Kidney (tissue), 14 donors: ENCODE measurements around the gene SUN2. TPM values are rescaled to one million over a fixed set of nuclear protein-coding genes. Genes with fewer than 3 reads are reported as not detected.

Experiments
- DNase-seq, 5 donors: peaks; one replicate each; pipeline ENCODE4 v3.0.0-alpha.2; 2013 to 2020
- FAIRE-seq: peaks from 2 replicates; lab custom pipeline; 2012; peaks lifted over from hg19 to GRCh38; lab: Jason Lieb, UNC
- H3K27ac ChIP-seq, 2 donors: one replicate each; pipeline ENCODE4 v1.7.0; 2013; ENCODE audit warnings: low read depth in 2 of 2, low read length in 2 of 2, inconsistent platforms in 1 of 2
- H3K27me3 ChIP-seq: one replicate; pipeline ENCODE4 v1.7.1; 2013; ENCODE audit warnings: low read length, inconsistent platforms; ENCODE audit not compliant: control insufficient read depth, insufficient read depth
- H3K36me3 ChIP-seq, 3 donors: one replicate each; pipeline versions ENCODE4 v1.7.0 to v1.7.1; 2013; ENCODE audit warnings: low read length in 3 of 3, control low read depth in 1 of 3, inconsistent platforms in 1 of 3; ENCODE audit not compliant: insufficient read depth in 3 of 3, control insufficient read depth in 2 of 3
- H3K4me1 ChIP-seq, 3 donors: one replicate each; pipeline versions ENCODE4 v1.7.0 to v1.7.1; 2013; ENCODE audit warnings: low read length in 3 of 3, inconsistent platforms in 1 of 3, low read depth in 1 of 3; ENCODE audit not compliant: control insufficient read depth in 2 of 3, insufficient read depth in 2 of 3
- H3K4me3 ChIP-seq, 3 donors: one replicate each; pipeline versions ENCODE4 v1.7.0 to v1.8.1; 2013; ENCODE audit warnings: low read length in 3 of 3, control low read depth in 1 of 3, inconsistent platforms in 1 of 3
- H3K9ac ChIP-seq, 3 donors: one replicate each; pipeline versions ENCODE4 v1.7.0 to v1.7.1; 2013; ENCODE audit warnings: low read length in 3 of 3, control low read depth in 1 of 3, inconsistent platforms in 1 of 3
- H3K9me3 ChIP-seq, 3 donors: one replicate each; pipeline versions ENCODE4 v1.7.0 to v1.7.1; 2013; ENCODE audit warnings: low read length in 3 of 3, control low read depth in 1 of 3, inconsistent platforms in 1 of 3; ENCODE audit not compliant: control insufficient read depth in 2 of 3, insufficient read depth in 1 of 3
- intact Hi-C: fragments of 100-400 bp; cut with DNase I; formaldehyde crosslinking; loops from one replicate; pipeline ENCODE4 v1.11.1; 2022
- polyA plus RNA-seq: library from polyadenylated mRNA; stranded (reverse); fragments of 350-450 nt; fragmentation: Illumina TruSeq; extraction: RNeasy Lipid Tissue Mini Kit (QIAGEN cat#74804); gene quantifications from one replicate; pipeline ENCODE4 v1.2.3, GENCODE V29; 2014; ENCODE audit warnings: low read depth, low replicate concordance; ENCODE audit not compliant: insufficient read depth
- total RNA-seq: library from RNA; stranded (reverse); fragmentation: NEBNext Ultra II Directional; extraction: Animal tissue kit (Norgen Biotek cat#: 25700); gene quantifications from one replicate; pipeline ENCODE4 v1.2.1, GENCODE V29; 2021
- TF ChIP-seq, protein P1 (sequence below): IDR thresholded peaks from 3 replicates; pipeline ENCODE4 v1.5.1; 2012; ENCODE audit warnings: mild to moderate bottlenecking, moderate library complexity, borderline replicate concordance; ENCODE audit not compliant: insufficient read depth; ENCODE audit errors: extremely low read depth
- donor health status: control.
- donor health status: control.
- donor health status: control.
- donor health status: control.
- donor health status: control.
- donor health status: DM: yes; HTN: yes; CAD: no.
- donor health status: Normal renal cell carcinoma (clear cell type).

The SUN2 gene
- total and polyA plus RNA-seq, 2 donors from 2014 or later: 41.7 to 199 TPM

DNA sequence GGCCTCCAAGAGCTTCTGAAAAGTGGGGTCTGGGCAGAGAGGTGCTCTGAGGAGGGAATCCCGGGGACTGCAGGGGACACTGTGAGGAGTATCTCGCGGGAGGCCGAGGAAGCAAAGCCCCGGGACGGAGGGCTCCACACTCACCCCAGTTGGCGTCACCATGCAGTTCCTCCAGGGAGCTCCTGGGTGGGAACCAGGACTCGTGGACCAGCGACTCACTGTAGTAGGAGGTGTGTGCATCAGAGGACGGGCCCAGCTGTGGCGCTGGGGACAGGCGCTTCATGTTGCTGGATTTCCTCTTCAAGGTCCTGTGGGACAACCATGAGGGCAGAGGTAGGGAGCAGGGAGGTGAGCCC, 4.8 kb downstream of the SUN2 start:
- peaks cover 0 to 14% (median 8%) of the 10 kb centered on the region in 3 donors for H3K4me1 ChIP-seq
- H3K4me3 ChIP-seq: no peak overlapping the region
- TF ChIP-seq, protein P1, sequence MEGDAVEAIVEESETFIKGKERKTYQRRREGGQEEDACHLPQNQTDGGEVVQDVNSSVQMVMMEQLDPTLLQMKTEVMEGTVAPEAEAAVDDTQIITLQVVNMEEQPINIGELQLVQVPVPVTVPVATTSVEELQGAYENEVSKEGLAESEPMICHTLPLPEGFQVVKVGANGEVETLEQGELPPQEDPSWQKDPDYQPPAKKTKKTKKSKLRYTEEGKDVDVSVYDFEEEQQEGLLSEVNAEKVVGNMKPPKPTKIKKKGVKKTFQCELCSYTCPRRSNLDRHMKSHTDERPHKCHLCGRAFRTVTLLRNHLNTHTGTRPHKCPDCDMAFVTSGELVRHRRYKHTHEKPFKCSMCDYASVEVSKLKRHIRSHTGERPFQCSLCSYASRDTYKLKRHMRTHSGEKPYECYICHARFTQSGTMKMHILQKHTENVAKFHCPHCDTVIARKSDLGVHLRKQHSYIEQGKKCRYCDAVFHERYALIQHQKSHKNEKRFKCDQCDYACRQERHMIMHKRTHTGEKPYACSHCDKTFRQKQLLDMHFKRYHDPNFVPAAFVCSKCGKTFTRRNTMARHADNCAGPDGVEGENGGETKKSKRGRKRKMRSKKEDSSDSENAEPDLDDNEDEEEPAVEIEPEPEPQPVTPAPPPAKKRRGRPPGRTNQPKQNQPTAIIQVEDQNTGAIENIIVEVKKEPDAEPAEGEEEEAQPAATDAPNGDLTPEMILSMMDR: no peak
- DNase-seq (peak in 1 of 5 donors; percentile 77), FAIRE-seq (no peak)
- intact Hi-C loops: no loop called here
- H3K27me3 ChIP-seq: no peaks in the 10 kb centered on the region
- no peak overlapping the region for H3K9ac ChIP-seq
- H3K9me3 ChIP-seq: no peaks in the 10 kb centered on the region
- peak overlapping the region in 1 of 2 donors; percentile 41 for H3K27ac ChIP-seq
- peaks cover 0 to 48% (median 33%) of the 10 kb centered on the region in 3 donors for H3K36me3 ChIP-seq

DNA sequence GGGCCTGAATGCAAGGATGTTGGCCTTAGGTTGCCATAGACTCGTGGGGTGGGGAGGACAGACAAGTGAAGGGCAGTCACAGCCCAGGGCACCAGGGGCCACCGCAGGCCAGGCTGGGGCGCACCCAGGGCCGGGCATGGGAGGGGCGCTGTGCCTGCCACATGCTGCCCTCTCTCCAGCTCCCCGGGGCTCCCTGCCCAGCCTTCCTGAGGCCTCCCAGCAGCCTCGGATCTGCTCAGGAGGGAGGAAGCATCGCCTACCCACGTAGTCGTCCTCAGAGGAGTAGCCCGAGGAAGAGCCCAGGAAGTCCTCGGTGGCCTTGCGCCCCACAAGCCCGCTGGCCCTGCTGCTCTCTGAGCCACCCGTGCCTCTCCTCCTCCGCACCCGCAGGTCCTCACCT, 5.2 kb downstream of the SUN2 start:
- H3K9ac ChIP-seq: no peak overlapping the region

DNA sequence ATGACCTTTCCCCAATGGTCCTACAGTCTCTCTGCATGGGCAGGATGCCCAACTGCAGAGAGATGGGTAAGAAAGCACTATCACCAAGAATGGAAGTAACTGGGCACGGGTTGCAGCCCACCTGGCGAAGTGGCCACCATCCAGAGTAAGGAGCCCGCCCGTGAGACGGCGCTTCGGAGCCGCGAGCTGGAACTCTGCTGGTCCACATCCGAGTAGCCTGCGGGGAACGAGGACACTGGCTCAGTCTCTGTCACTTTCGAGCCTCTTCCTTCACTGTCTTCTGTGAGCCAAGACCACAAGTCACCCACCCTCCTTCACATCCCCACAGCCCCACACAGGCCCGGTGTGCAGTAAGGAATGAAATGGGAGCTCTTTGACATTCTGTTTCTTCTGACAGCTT, 5.7 kb downstream of the SUN2 start:
- TF ChIP-seq, protein P1: no peak
- H3K27ac ChIP-seq: no peak overlapping the region

More for the DNA sequence above, 5.2 kb downstream of the SUN2 start:
- DNase-seq (peak in 1 of 5 donors; percentile 61), FAIRE-seq (no peak)
- Histone ChIP-seq H3K9me3 (no peaks in the 10 kb centered on the region), H3K4me1 (peaks cover 0 to 14% (median 8%) of the 10 kb centered on the region in 3 donors), H3K36me3 (peaks cover 0 to 52% (median 36%) of the 10 kb centered on the region in 3 donors), H3K27me3 (no peaks in the 10 kb centered on the region), H3K4me3 (no peak overlapping the region), H3K27ac (no peak overlapping the region)
- intact Hi-C loops: no loop called here
- TF ChIP-seq, protein P1: no peak

More for the DNA sequence above, 5.7 kb downstream of the SUN2 start:
- DNase-seq (peak in 1 of 5 donors; percentile 72), FAIRE-seq (no peak)
- Histone ChIP-seq H3K9me3 (no peaks in the 10 kb centered on the region), H3K4me3 (no peak overlapping the region), H3K27me3 (no peaks in the 10 kb centered on the region), H3K9ac (no peak overlapping the region), H3K36me3 (peaks cover 0 to 57% (median 41%) of the 10 kb centered on the region in 3 donors), H3K4me1 (peaks cover 0 to 14% (median 8%) of the 10 kb centered on the region in 3 donors)
- intact Hi-C loops: no loop called here
